Kidney (tissue), 14 donors: Measurements from ENCODE around the gene PPM1G. TPM values are rescaled to one million over a fixed set of nuclear protein-coding genes. Genes with fewer than 3 reads are reported as not detected.

Experiments
- DNase-seq, 5 donors: peaks; one replicate each; pipeline ENCODE4 v3.0.0-alpha.2; 2013 to 2020
- FAIRE-seq: peaks from 2 replicates; lab custom pipeline; 2012; peaks lifted over from hg19 to GRCh38; lab: Jason Lieb, UNC
- H3K27ac ChIP-seq, 2 donors: one replicate each; pipeline ENCODE4 v1.7.0; 2013; ENCODE audit warnings: low read depth in 2 of 2, low read length in 2 of 2, inconsistent platforms in 1 of 2
- H3K27me3 ChIP-seq: one replicate; pipeline ENCODE4 v1.7.1; 2013; ENCODE audit warnings: low read length, inconsistent platforms; ENCODE audit not compliant: control insufficient read depth, insufficient read depth
- H3K36me3 ChIP-seq, 3 donors: one replicate each; pipeline versions ENCODE4 v1.7.0 to v1.7.1; 2013; ENCODE audit warnings: low read length in 3 of 3, control low read depth in 1 of 3, inconsistent platforms in 1 of 3; ENCODE audit not compliant: insufficient read depth in 3 of 3, control insufficient read depth in 2 of 3
- H3K4me1 ChIP-seq, 3 donors: one replicate each; pipeline versions ENCODE4 v1.7.0 to v1.7.1; 2013; ENCODE audit warnings: low read length in 3 of 3, inconsistent platforms in 1 of 3, low read depth in 1 of 3; ENCODE audit not compliant: control insufficient read depth in 2 of 3, insufficient read depth in 2 of 3
- H3K4me3 ChIP-seq, 3 donors: one replicate each; pipeline versions ENCODE4 v1.7.0 to v1.8.1; 2013; ENCODE audit warnings: low read length in 3 of 3, control low read depth in 1 of 3, inconsistent platforms in 1 of 3
- H3K9ac ChIP-seq, 3 donors: one replicate each; pipeline versions ENCODE4 v1.7.0 to v1.7.1; 2013; ENCODE audit warnings: low read length in 3 of 3, control low read depth in 1 of 3, inconsistent platforms in 1 of 3
- H3K9me3 ChIP-seq, 3 donors: one replicate each; pipeline versions ENCODE4 v1.7.0 to v1.7.1; 2013; ENCODE audit warnings: low read length in 3 of 3, control low read depth in 1 of 3, inconsistent platforms in 1 of 3; ENCODE audit not compliant: control insufficient read depth in 2 of 3, insufficient read depth in 1 of 3
- CTCF ChIP-seq: IDR thresholded peaks from 3 replicates; pipeline ENCODE4 v1.5.1; 2012; ENCODE audit warnings: mild to moderate bottlenecking, moderate library complexity, borderline replicate concordance; ENCODE audit not compliant: insufficient read depth; ENCODE audit errors: extremely low read depth
- intact Hi-C: fragments of 100-400 bp; cut with DNase I; formaldehyde crosslinking; loops from one replicate; pipeline ENCODE4 v1.11.1; 2022
- polyA plus RNA-seq: library from polyadenylated mRNA; stranded (reverse); fragments of 350-450 nt; fragmentation: Illumina TruSeq; extraction: RNeasy Lipid Tissue Mini Kit (QIAGEN cat#74804); gene quantifications from one replicate; pipeline ENCODE4 v1.2.3, GENCODE V29; 2014; ENCODE audit warnings: low read depth, low replicate concordance; ENCODE audit not compliant: insufficient read depth
- total RNA-seq: library from RNA; stranded (reverse); fragmentation: NEBNext Ultra II Directional; extraction: Animal tissue kit (Norgen Biotek cat#: 25700); gene quantifications from one replicate; pipeline ENCODE4 v1.2.1, GENCODE V29; 2021
- donor health status: control.
- donor health status: control.
- donor health status: control.
- donor health status: control.
- donor health status: control.
- donor health status: DM: yes; HTN: yes; CAD: no.
- donor health status: Normal renal cell carcinoma (clear cell type).

Gene PPM1G
- total and polyA plus RNA-seq, 2 donors from 2014 or later: 50.7 to 60.7 TPM

GRCh38 chr2:27451095-27451494 is 41.7 kb upstream of the PPM1G start:
- intact Hi-C loops: no loop called here
- Histone ChIP-seq H3K9me3 (no peaks in the 10 kb centered on the region), H3K9ac (no peak overlapping the region), H3K27me3 (no peaks in the 10 kb centered on the region), H3K27ac (no peak overlapping the region), H3K4me1 (no peaks in the 10 kb centered on the region), H3K4me3 (no peak overlapping the region), H3K36me3 (peaks cover 5 to 48% (median 46%) of the 10 kb centered on the region in 3 donors)
- no peak for FAIRE-seq
- no peak for TF ChIP-seq CTCF
- DNase-seq: no peak

GRCh38 chr2:27448381-27448780 is 39.0 kb upstream of the PPM1G start:
- H3K36me3 ChIP-seq: peaks cover 5 to 45% (median 41%) of the 10 kb centered on the region in 3 donors
- no peaks in the 10 kb centered on the region for H3K4me1 ChIP-seq
- no peaks in the 10 kb centered on the region for H3K9me3 ChIP-seq
- no peaks in the 10 kb centered on the region for H3K27me3 ChIP-seq
- no peak overlapping the region for H3K9ac ChIP-seq
- no peak overlapping the region for H3K4me3 ChIP-seq
- no peak overlapping the region for H3K27ac ChIP-seq
- intact Hi-C loops: no loop called here
- FAIRE-seq: no peak
- no peak for TF ChIP-seq CTCF
- DNase-seq: no peak

GRCh38 chr2:27446057-27446456 is 36.7 kb upstream of the PPM1G start:
- Histone ChIP-seq H3K36me3 (peaks cover 5 to 39% (median 33%) of the 10 kb centered on the region in 3 donors), H3K9me3 (no peaks in the 10 kb centered on the region), H3K4me1 (no peaks in the 10 kb centered on the region), H3K4me3 (no peak overlapping the region), H3K27me3 (no peaks in the 10 kb centered on the region), H3K27ac (no peak overlapping the region), H3K9ac (no peak overlapping the region)
- peak in 1 of 5 donors; percentile 76 for DNase-seq
- FAIRE-seq: no peak
- no peak for TF ChIP-seq CTCF
- intact Hi-C loops: no loop called here

- FAIRE-seq: no peak
- Histone ChIP-seq H3K36me3 (peaks cover 6 to 43% (median 38%) of the 10 kb centered on the region in 3 donors), H3K4me3 (no peak overlapping the region)
Observed at GRCh38 chr2:27445615-27446014, 36.2 kb upstream of the PPM1G start.

More at GRCh38 chr2:27445615-27446014, 36.2 kb upstream of the PPM1G start:
- DNase-seq: no peak
- TF ChIP-seq CTCF: no peak
- intact Hi-C loops: no loop called here
- Histone ChIP-seq H3K4me1 (no peaks in the 10 kb centered on the region), H3K27ac (no peak overlapping the region), H3K9ac (no peak overlapping the region), H3K27me3 (no peaks in the 10 kb centered on the region), H3K9me3 (no peaks in the 10 kb centered on the region)
